ENCODE measurements around the gene MYO1E.

DNA sequence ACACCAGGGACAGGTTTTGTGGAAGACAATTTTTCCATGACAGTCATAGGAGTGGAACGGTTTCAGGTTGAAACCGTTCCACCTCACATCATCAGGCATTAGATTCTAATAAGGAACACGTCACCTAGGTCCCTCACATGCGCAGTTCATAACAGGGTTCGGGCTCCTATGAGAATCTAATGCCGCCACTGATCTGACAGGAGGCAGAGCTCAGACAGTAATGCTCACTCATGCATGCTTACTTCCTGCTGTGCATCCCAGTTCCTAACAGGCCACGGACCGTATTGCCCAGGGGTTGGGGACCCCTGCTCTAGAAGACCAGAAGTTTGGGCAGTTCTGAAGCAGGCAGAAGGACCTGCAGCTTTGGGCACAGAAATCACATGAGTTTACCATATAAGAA lies 61.5 kb downstream of the MYO1E start:
- no peak for TF ChIP-seq POLR2A (IDR thresholded peaks at IDR 0.05)
- TF ChIP-seq, protein P1, sequence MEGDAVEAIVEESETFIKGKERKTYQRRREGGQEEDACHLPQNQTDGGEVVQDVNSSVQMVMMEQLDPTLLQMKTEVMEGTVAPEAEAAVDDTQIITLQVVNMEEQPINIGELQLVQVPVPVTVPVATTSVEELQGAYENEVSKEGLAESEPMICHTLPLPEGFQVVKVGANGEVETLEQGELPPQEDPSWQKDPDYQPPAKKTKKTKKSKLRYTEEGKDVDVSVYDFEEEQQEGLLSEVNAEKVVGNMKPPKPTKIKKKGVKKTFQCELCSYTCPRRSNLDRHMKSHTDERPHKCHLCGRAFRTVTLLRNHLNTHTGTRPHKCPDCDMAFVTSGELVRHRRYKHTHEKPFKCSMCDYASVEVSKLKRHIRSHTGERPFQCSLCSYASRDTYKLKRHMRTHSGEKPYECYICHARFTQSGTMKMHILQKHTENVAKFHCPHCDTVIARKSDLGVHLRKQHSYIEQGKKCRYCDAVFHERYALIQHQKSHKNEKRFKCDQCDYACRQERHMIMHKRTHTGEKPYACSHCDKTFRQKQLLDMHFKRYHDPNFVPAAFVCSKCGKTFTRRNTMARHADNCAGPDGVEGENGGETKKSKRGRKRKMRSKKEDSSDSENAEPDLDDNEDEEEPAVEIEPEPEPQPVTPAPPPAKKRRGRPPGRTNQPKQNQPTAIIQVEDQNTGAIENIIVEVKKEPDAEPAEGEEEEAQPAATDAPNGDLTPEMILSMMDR (IDR thresholded peaks at IDR 0.05) = no peak
- no peak for TF ChIP-seq EP300 (IDR thresholded peaks at IDR 0.05)
